ENCODE data around the gene MOSMO. TPM values are rescaled to one million over a fixed set of nuclear protein-coding genes. Genes with fewer than 3 reads are reported as not detected.

Gene MOSMO
- total RNA-seq, 1 donor from 2014 or later, result 13.0 TPM

DNA sequence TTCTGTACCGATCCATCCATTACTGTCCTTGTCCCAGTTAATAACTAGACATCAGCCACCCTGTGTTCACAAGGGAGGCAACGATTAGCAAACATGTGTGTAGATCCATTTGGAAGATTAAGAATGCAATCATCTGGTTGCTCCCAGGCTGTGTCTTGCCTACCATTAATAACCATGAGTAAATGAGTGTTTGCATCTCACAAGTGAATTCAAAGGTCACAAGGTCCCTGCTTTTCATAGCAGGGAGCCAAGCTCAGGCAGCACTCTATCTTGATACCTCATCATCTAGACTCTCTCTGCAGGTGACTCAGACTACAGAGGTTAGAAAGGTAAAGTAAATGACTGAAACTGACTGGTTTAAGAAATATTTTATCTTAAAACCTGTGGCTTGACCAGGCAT is 109.7 kb downstream of the MOSMO start:
- no peak overlapping the region for H3K4me3 Mint-ChIP-seq (ENCODE audit: unreplicated experiment)
- TF ChIP-seq, protein P1, sequence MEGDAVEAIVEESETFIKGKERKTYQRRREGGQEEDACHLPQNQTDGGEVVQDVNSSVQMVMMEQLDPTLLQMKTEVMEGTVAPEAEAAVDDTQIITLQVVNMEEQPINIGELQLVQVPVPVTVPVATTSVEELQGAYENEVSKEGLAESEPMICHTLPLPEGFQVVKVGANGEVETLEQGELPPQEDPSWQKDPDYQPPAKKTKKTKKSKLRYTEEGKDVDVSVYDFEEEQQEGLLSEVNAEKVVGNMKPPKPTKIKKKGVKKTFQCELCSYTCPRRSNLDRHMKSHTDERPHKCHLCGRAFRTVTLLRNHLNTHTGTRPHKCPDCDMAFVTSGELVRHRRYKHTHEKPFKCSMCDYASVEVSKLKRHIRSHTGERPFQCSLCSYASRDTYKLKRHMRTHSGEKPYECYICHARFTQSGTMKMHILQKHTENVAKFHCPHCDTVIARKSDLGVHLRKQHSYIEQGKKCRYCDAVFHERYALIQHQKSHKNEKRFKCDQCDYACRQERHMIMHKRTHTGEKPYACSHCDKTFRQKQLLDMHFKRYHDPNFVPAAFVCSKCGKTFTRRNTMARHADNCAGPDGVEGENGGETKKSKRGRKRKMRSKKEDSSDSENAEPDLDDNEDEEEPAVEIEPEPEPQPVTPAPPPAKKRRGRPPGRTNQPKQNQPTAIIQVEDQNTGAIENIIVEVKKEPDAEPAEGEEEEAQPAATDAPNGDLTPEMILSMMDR (IDR thresholded peaks at IDR 0.05; ENCODE audit: partially characterized antibody, unreplicated experiment), result no peak

DNA sequence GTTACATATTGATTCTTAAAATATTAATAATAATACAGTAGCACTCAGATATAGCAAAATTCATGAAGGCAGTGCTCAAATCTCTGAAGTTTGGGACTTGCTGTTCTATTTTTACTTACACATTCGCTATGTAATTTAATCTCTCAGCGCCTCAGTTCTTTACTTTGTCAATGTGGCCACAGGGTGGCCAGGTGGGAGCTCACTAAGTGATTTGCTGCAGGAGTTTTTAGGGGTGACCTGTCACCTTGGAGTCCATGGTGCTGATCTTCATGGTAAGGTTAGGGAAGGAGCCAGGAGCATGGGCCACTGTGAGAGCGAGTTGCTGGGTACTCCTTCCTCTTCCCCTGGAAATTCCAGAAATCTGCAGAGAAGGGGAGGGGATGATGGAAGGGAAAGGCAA is 112.5 kb downstream of the MOSMO start:
- TF ChIP-seq, protein P1 (IDR thresholded peaks at IDR 0.05; ENCODE audit: partially characterized antibody, unreplicated experiment), result no peak
- H3K36me3 Mint-ChIP-seq (ENCODE audit: unreplicated experiment), result no peaks in the 10 kb centered on the region
- DNase-seq, result no peak
- no peaks in the 10 kb centered on the region for H3K9me3 Mint-ChIP-seq (ENCODE audit: unreplicated experiment)
- no peaks in the 10 kb centered on the region for H3K4me1 Mint-ChIP-seq (ENCODE audit: low read depth, unreplicated experiment)
- no peak overlapping the region for H3K4me3 Mint-ChIP-seq (ENCODE audit: unreplicated experiment)
- no peak overlapping the region for H3K27ac Mint-ChIP-seq (ENCODE audit: unreplicated experiment)
- H3K27me3 Mint-ChIP-seq (ENCODE audit: unreplicated experiment), result peaks cover 9% of the 10 kb centered on the region

More for the DNA sequence above, 109.7 kb downstream of the MOSMO start:
- Mint-ChIP-seq H3K27ac (ENCODE audit: unreplicated experiment) (no peak overlapping the region), H3K4me1 (ENCODE audit: low read depth, unreplicated experiment) (no peaks in the 10 kb centered on the region), H3K36me3 (ENCODE audit: unreplicated experiment) (no peaks in the 10 kb centered on the region), H3K9me3 (ENCODE audit: unreplicated experiment) (no peaks in the 10 kb centered on the region), H3K27me3 (ENCODE audit: unreplicated experiment) (peaks cover 9% of the 10 kb centered on the region)
- DNase-seq, result no peak

DNA sequence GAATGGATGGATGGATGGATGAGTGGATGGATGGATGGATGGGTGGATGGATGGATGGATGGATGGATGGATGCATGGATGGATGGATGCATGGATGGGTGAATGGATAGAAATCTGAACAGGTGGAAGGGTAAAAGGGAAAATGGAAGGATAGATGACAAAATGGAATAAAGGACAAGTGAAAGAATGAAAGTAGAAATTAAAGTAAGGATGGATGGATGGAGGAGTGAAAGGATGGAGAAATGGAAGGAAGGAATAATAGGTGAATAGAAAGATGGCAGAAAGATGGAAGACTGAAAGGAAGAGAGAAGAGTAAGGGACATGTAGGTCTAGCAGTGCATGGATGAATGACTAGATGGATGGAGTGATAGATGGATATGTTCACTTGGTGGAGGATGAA is 114.3 kb downstream of the MOSMO start:
- Mint-ChIP-seq H3K4me3 (ENCODE audit: unreplicated experiment) (no peak overlapping the region), H3K9me3 (ENCODE audit: unreplicated experiment) (no peaks in the 10 kb centered on the region), H3K36me3 (ENCODE audit: unreplicated experiment) (no peaks in the 10 kb centered on the region), H3K27me3 (ENCODE audit: unreplicated experiment) (peaks cover 5% of the 10 kb centered on the region), H3K27ac (ENCODE audit: unreplicated experiment) (no peak overlapping the region), H3K4me1 (ENCODE audit: low read depth, unreplicated experiment) (no peaks in the 10 kb centered on the region)
- TF ChIP-seq, protein P1 (IDR thresholded peaks at IDR 0.05; ENCODE audit: partially characterized antibody, unreplicated experiment), result no peak
- no peak for DNase-seq

- Mint-ChIP-seq H3K27ac (ENCODE audit: unreplicated experiment) (no peak overlapping the region), H3K9me3 (ENCODE audit: unreplicated experiment) (peaks cover 2% of the 10 kb centered on the region), H3K27me3 (ENCODE audit: unreplicated experiment) (peaks cover 9% of the 10 kb centered on the region), H3K36me3 (ENCODE audit: unreplicated experiment) (peaks cover 5% of the 10 kb centered on the region), H3K4me3 (ENCODE audit: unreplicated experiment) (no peak overlapping the region), H3K4me1 (ENCODE audit: low read depth, unreplicated experiment) (no peaks in the 10 kb centered on the region)
- TF ChIP-seq, protein P1 (IDR thresholded peaks at IDR 0.05; ENCODE audit: partially characterized antibody, unreplicated experiment), result no peak
- DNase-seq, result no peak
These were observed 115.2 kb downstream of the MOSMO start for GRCh38 chr16:22123146-22123545.

DNA sequence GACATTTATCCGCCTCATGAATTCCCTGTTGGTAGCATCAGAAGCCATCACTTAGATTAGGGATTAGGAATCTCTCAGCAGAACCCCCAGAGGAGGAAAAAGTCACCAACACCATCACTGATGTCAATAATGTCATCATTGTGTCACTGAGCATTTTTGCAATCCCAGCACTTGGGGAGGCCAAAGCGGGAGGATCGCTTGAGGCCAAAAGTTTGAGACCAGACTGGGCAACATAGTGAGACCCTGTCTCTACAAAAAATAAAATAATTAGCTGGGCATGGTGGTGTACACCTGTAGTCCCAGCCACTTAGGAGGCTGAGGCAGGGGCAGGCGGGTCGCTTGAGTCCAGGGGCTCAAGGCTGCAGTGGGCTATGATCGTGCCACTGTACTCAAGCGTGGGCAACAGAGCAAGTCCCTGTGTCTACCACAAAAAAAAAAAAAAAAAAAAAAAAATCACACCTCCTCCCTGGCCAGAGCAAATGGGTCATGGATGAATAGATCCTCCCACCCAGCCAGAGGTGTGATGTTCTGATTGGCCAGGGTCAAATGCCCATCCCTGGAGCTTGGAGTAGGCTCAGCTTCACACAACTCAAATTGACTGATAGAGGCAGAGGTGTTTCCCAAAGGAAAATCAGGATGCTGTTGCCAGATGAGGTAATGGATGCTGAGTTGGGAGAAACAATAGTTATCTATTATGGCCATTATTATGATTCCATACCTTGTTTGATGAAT is 116.0 kb downstream of the MOSMO start:
- TF ChIP-seq, protein P1 (IDR thresholded peaks at IDR 0.05; ENCODE audit: partially characterized antibody, unreplicated experiment), result no peak
- DNase-seq, result no peak
- H3K4me3 Mint-ChIP-seq (ENCODE audit: unreplicated experiment), result no peak overlapping the region
- H3K9me3 Mint-ChIP-seq (ENCODE audit: unreplicated experiment), result peaks cover 6% of the 10 kb centered on the region
- peaks cover 6% of the 10 kb centered on the region for H3K36me3 Mint-ChIP-seq (ENCODE audit: unreplicated experiment)
- H3K4me1 Mint-ChIP-seq (ENCODE audit: low read depth, unreplicated experiment), result no peaks in the 10 kb centered on the region
- H3K27me3 Mint-ChIP-seq (ENCODE audit: unreplicated experiment), result peaks cover 9% of the 10 kb centered on the region
- no peak overlapping the region for H3K27ac Mint-ChIP-seq (ENCODE audit: unreplicated experiment)

All from glutamatergic neuron (in vitro differentiated cells).